ENCODE results near the gene SCN3A.

Gene SCN3A

DNA sequence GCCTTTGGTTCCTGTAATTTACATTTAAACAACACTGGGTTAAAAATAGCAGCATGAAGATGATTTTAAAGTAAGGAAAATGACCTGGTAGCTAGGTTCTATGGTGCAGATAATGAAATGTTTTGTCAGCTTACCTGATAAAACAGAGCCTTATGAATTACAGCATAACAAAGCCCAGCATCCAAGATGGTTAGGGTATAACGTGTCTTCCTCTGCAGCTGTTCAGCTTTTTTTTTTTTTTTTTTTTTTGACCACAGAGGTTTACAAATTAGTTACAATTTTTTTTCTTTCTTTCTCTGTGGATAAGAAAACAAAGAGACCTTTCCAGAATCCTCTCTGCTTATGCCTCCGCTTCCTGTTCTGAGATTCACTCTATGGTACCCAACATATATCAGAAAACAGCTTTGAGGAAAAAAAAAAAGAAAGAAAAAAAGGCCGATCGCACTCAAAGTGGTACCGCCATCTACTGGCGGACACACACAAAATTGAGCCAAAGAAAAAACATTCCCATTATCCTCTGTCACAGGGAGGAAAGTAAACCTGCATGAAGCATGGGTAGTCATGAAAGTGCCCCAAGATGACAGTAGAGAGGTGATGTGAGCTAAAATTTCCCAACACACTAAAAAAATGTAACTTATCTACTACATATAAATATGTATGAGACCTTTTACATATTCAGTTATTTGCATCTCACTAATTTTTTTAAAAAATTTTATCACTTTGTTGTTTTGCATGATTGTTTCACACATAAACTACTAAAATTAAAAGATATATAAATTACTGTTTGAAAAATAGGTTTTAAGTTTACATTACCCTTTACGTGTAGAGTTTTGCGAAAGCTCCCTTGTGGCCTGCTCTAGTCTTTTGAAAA is at the start of gene SCN3A:
SCN3A (minus strand) TSS at position 362 of the 871 bp plus-strand sequence. CDS start 27,656 bp downstream, outside the sequence.
- DNase-seq, result peak; percentile 81

GRCh38 chr2:165253178-165253577 is 49.3 kb upstream of the SCN3A start:
- no peak for DNase-seq

GRCh38 chr2:165251366-165251765 is 47.5 kb upstream of the SCN3A start:
- no peak for DNase-seq

- DNase-seq, result no peak
These were observed 44.4 kb upstream of the SCN3A start for GRCh38 chr2:165248238-165248637.

DNA sequence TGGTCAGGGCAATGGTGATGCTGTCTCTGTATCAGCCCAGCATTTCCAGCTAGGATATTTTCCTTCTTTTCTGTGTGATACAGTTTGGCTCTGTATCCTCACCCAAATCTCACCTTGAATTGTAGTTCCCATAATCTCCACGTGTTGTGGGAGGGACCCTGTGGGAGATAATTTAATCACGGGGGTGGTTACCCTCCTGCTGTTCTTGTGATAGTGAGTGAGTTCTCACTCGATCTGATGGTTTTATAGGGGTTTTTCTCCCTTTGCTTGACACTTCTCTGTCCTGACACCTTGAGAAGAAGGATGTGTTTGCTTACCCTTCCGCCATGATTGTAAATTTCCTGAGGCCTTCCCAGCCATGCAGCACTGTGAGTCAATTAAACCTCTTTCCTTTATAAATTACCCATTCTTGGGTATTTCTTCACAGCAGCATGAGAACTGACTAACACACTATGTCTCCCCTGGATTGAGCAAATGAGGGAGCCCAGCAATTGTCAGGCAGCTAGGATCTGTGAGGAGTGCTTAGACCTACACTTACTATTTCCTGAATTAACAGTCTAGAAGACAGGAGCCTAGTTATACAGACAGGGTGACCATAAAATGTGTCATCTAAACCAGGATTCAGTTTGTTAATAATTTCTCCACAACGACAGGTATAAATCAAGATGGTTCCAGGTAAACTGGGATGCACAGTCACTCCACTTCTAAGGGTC is 41.4 kb upstream of the SCN3A start:
- no peak for DNase-seq

DNA sequence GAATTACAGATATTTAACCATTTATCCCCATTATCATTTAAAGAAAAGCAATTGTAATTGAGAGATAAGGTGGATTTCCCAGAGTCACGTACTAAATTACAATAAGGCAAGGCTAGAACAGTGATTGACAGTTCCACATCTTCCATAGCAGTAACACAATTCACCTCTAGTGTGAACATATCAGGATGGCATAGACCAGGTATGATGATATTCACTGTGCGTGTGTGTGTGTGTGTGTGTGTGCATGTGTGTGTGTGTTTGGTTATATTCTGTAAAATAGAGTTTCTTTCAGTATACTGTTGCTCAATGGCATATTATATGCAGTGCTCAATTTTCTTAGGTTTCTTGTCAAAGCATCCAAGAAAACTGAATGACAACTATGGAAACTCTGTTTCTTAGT is 37.1 kb upstream of the SCN3A start:
- no peak for DNase-seq

DNA sequence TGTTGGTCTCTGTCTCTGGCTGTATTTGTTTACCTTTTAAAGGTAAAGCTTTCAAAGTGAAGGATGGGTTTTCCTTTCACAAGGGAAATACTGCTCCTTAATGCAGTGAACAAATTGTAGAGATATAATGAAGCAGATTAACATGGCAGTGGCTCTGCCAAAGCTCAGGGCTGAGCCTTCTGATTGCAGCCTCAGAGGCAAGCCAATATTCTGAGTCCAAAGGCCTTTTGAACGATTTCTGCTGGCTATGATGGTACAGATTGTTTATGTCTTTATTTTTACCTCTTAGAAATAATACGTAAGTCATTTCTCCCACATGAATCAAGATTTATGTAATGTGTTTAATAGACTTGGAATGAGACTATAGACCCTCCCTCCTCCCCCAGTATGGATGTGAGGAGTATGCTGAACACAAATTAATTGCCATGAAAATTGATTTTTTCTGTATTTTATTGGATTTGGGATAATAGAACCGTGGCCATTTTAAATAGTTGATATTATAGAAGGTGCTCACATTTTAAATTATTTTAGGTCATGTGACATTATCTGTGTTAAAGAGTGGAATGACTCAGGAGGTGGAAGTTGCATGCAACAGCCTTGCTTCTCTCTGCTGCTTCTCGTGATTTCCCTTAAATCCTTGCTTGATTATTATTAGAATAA is 36.1 kb upstream of the SCN3A start:
- DNase-seq, result peak; percentile 59

GRCh38 chr2:165239230-165239629 is 35.4 kb upstream of the SCN3A start, which contains the start of gene SCN2A:
SCN2A (plus strand) TSS chr2:165239414; CDS start chr2:165295824, 56,410 bp downstream.
- peak; percentile 70 for DNase-seq

DNA sequence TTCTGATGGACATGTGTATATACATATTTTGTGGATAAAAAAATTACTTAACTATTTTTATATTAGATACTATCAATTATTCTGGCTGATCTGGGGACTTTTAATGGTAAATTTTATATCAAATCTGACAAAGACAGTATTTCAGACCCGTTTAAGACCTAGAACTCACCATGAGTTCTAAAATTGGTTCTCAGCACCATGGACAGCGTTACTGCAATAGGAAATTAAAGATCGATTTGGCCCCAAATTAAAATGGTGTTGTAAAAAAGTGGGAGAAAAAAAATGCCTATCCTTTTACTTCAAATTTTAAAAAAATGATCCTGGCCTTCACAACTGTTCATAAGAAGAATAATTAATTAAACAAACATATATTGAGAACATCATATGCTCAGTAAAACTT is 34.4 kb upstream of the SCN3A start:
- no peak for DNase-seq

DNA sequence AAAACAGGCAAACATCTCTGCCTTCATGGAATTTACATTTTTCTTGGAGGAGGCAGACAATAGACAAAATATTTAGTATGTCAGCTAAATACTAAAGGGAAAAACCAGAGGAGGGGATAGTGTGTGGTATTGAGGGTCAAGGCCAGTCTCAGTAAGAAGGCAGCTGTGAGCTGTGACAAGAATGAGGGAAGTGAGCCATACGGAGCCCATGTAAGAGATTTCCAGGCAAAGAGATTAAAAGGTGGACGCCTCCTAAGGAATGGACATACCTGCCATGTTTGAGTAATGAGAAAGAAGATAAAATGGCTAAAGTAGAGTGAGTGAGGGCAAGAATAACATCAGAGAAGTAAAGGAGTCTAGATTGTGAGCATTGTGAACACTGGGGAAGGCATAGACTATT is 33.2 kb upstream of the SCN3A start:
- no peak for DNase-seq

DNA sequence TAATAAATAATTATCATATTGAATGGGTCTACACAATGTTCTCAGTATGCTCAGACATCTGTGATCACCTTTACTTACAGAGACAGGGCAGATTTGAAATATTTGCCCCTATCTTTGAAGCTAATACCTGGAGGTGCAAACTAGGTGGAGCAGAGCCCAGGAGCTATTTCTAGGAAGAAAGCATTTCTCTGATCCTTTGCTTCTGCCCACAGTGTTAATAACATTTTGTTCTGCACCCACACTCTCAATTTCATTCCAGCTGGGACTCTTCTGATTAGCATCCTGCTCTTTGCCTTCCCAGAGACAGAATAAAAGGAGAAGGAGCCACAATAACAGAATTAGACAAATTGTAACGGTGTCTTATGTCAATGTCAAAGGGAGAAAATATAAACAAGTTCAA is 23.7 kb upstream of the SCN3A start:
- DNase-seq, result no peak

GRCh38 chr2:165224941-165225340 is 21.1 kb upstream of the SCN3A start:
- DNase-seq, result no peak

GRCh38 chr2:165219481-165219880 is 15.6 kb upstream of the SCN3A start:
- no peak for DNase-seq

- DNase-seq, result no peak
These were observed 10.2 kb upstream of the SCN3A start for GRCh38 chr2:165214093-165214492.

DNA sequence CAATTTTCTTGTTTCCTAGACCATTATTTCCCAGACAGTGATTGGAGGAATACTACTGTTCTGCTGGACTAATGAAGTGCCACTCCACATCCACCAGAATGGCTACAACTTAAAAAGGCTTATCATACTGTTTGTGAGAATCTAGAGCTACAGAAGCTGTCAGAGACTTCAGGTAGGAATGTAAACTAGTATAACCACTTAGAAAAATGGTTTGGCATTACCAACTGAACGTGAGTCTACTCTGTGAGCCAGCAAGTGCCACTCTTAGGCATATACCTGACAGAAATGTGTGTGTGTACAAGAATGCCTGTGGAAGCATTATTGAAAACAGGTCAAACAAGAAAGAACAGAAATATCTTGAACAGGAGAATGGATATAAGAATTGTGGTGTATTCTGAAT is 4.2 kb upstream of the SCN3A start:
- no peak for DNase-seq

DNA sequence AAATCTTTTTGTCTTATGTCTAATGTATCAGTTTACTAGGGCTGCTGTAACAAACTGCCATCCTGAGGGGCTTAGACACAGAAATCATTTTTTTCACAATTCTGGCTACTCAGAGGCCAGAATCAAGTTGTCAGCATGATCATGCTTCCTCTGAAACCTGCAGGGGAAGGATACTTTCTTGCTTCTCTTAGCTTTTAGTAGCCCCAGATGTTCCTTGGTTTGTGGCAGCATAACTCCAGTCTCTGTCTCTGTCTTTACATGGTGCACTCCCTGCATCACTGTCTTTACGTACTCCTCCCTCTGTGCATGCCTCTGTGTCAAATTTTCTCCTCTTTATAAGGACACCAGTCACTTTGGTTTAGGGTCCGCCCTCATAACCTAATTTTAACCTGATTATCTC is 2.0 kb upstream of the SCN3A start:
- DNase-seq, result no peak

GRCh38 chr2:165202239-165202638 is 1.6 kb downstream of the SCN3A start:
- peak; percentile 35 for DNase-seq

GRCh38 chr2:165198181-165198580 is 5.7 kb downstream of the SCN3A start:
- peak; percentile 57 for DNase-seq

GRCh38 chr2:165197346-165197745 is 6.5 kb downstream of the SCN3A start:
- peak; percentile 46 for DNase-seq

- no peak for DNase-seq
These were observed 7.4 kb downstream of the SCN3A start for GRCh38 chr2:165196411-165196810.

DNA sequence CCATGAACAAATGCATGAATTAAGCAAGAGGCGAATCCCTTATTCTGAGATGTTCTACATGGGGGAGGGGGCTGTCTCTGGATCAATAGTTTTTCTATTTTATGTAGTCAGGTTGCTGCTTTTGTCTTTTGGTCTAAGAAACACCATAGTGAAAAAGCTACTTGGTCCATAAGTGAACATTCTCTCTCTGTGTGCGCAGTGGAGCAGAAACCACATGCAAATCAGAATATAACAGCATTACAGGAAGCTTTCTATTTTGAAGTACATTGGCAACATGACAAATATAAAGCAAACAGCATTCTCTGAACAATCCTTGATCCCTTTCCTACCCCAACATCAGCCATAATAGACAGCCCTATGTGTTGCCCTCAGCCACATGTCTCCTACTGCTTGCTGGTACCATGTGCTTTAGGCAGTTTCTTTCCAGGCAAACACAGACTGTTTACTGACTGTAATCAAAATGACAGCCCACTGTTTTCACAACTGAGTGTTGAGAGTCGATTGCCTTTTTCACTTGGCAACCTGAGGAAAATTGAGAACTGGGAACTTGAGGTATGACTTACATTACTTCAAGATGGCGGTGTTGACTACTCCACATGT is 10.6 kb downstream of the SCN3A start:
- peak; percentile 85 for DNase-seq

- no peak for DNase-seq
These were observed 11.1 kb downstream of the SCN3A start for GRCh38 chr2:165192729-165193128.

DNA sequence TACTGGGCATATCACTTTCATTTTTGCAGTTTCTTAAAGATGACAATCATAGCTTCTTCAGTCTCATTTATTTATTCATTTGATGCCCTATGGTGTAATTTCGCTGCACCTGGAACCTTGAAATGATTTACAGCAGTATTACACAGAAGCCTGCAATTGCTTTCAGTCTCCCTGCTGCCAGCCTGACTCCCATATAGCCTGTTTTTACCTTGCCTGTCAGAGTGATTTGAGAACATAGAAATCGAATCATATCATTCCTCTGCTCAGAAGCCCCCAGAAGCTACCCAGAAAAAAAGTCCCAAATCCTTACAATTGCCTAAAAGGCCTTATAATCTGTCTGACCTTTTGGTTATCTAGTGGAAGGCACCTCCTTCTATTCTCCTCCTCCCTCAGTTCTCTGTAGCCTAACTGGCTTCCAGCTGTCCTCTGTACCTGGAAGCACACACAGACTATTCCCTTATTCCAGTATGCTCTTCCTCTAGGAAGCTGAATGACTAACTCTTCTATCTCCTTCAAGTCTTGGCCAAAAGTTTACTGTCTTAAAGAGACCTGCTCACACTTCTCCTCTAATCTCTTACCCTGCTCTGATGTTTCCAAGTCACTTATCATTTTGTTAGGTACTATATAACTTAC is 12.6 kb downstream of the SCN3A start:
- peak; percentile 60 for DNase-seq
